HCT116 (cell line): ENCODE data around the gene GTF2IRD1. TPM values are rescaled to one million over a fixed set of nuclear protein-coding genes. Genes with fewer than 3 reads are reported as not detected.

Source experiments
- ATAC-seq: fragments of 200-7000 bp; cut with Tn5 transposase; 2 replicates; pipeline ENCODE4 v1.9.1; 2020; ENCODE audit warnings: mild to moderate bottlenecking, moderate library complexity
- BruUV-seq: library from RNA; stranded (reverse); fragments of 400-500 nt; replicated peaks from 2 replicates; lab custom pipeline; 2021; lab: Mats Ljungman, UMichigan
- CTCF ChIA-PET: fragments of 300-600 bp; sonication (Branson Sonifier 250); formaldehyde crosslinking; loops from one replicate; lab custom pipeline; 2021; ENCODE audit warnings: antibody characterized with exemption; lab: Charles Lee
- POLR2A ChIA-PET: fragments of 300-600, 350-600 bp; sonication (Branson Sonifier 250); formaldehyde crosslinking; loops from one replicate; lab custom pipeline; 2021; ENCODE audit warnings: antibody characterized with exemption; lab: Charles Lee
- RAD21 ChIA-PET, 2 experiments: fragments of 300-600 bp; sonication (Branson Sonifier 250); formaldehyde crosslinking; loops; one replicate each; lab custom pipeline; 2023; ENCODE audit warnings: low total read pairs in 2 of 2; ENCODE audit not compliant: uncharacterized antibody in 2 of 2, unreplicated experiment in 2 of 2, low non-redundant PET in 1 of 2; lab: Charles Lee
- DNase-seq: peaks from one replicate; pipeline ENCODE4 v3.0.0-alpha.2; 2010; ENCODE audit warnings: low read depth, low spot score
- H2AFZ ChIP-seq: fragments of 200-600 bp; shearing (Covaris generic), sonication (generic); 2 replicates; pipeline ENCODE4 v1.6.1; 2017; ENCODE audit warnings: low read depth, mixed run types, mixed read lengths, antibody characterized with exemption, low read length; ENCODE audit not compliant: poor library complexity, severe bottlenecking
- H3K27ac ChIP-seq: 2 replicates; pipeline ENCODE4 v1.5.1; 2012; ENCODE audit warnings: low read depth, low read length
- H3K27me3 ChIP-seq: fragments of 200-600 bp; sonication (generic); 2 replicates; pipeline ENCODE4 v1.6.1; 2016; ENCODE audit warnings: mixed run types, low read length, mixed read lengths; ENCODE audit not compliant: insufficient read depth
- H3K36me3 ChIP-seq, 2 experiments: fragments of 200-500 bp in 1 of 2; fragments of 200-600 bp in 1 of 2; sonication (Bioruptor generic) in 1 of 2; sonication (generic) in 1 of 2; 2 replicates each; pipeline versions ENCODE4 v1.5.1 to v1.6.1; 2014 to 2016; ENCODE audit warnings: low read length in 2 of 2, inconsistent platforms in 1 of 2, mixed read lengths in 1 of 2, mixed run types in 1 of 2; ENCODE audit not compliant: insufficient read depth in 2 of 2, control insufficient read depth in 1 of 2
- H3K4me1 ChIP-seq, 2 experiments: fragments of 200-600 bp in 1 of 2; sonication (generic) in 1 of 2; 2 replicates each; pipeline versions ENCODE4 v1.5.1 to v1.6.1; 2012 to 2017; ENCODE audit warnings: low read length in 2 of 2, inconsistent platforms in 1 of 2, mild to moderate bottlenecking in 1 of 2, mixed read lengths in 1 of 2, mixed run types in 1 of 2, moderate library complexity in 1 of 2; ENCODE audit not compliant: insufficient read depth in 2 of 2, control insufficient read depth in 1 of 2
- H3K4me2 ChIP-seq: fragments of 200-600 bp; sonication (generic); 2 replicates; pipeline ENCODE4 v1.6.1; 2017; ENCODE audit warnings: mixed run types, low read length, mixed read lengths
- H3K4me3 ChIP-seq, 2 experiments: fragments of 200-600 bp in 1 of 2; sonication (generic) in 1 of 2; replicated peaks in 1 of 2; 2 replicates each; pipeline ENCODE4 v1.5.1; 2011 to 2016; ENCODE audit warnings: low read length in 2 of 2, control low read depth in 1 of 2, low read depth in 1 of 2, mild to moderate bottlenecking in 1 of 2, mixed read lengths in 1 of 2, mixed run types in 1 of 2
- H3K79me2 ChIP-seq: fragments of 200-600 bp; sonication (generic); 2 replicates; pipeline ENCODE4 v1.6.1; 2017; ENCODE audit warnings: mild to moderate bottlenecking, mixed run types, low read length, moderate library complexity, mixed read lengths; ENCODE audit not compliant: insufficient read depth
- H3K9ac ChIP-seq: fragments of 200-600 bp; sonication (generic); 2 replicates; pipeline ENCODE4 v1.6.1; 2016; ENCODE audit warnings: low read length, mixed read lengths
- H3K9me2 ChIP-seq: fragments of 200-600 bp; sonication (generic), shearing (Covaris generic); 2 replicates; pipeline ENCODE4 v1.6.1; 2017; ENCODE audit warnings: mixed run types, mild to moderate bottlenecking, moderate library complexity; ENCODE audit not compliant: insufficient read depth
- H3K9me3 ChIP-seq, 2 experiments: fragments of 200-500 bp in 1 of 2; fragments of 200-600 bp in 1 of 2; sonication (Bioruptor generic) in 1 of 2; sonication (generic) in 1 of 2; 2 replicates each; pipeline ENCODE4 v1.6.1; 2014 to 2017; ENCODE audit warnings: low read length in 2 of 2, mixed read lengths in 2 of 2, inconsistent platforms in 1 of 2, low read depth in 1 of 2, mild to moderate bottlenecking in 1 of 2, mixed run types in 1 of 2, moderate library complexity in 1 of 2; ENCODE audit not compliant: control insufficient read depth in 1 of 2, insufficient read depth in 1 of 2
- H4K20me1 ChIP-seq: fragments of 200-600 bp; sonication (generic), shearing (Covaris generic); 2 replicates; pipeline ENCODE4 v1.6.1; 2017; ENCODE audit warnings: mixed run types, mild to moderate bottlenecking, moderate library complexity; ENCODE audit not compliant: insufficient read depth
- ATF3 ChIP-seq: IDR thresholded peaks from 2 replicates; pipeline ENCODE4 v1.6.1; 2012
- CBX3 ChIP-seq: IDR thresholded peaks from 2 replicates; pipeline ENCODE4 v1.6.1; 2012; ENCODE audit warnings: low read depth
- ELF1 ChIP-seq: IDR thresholded peaks from 2 replicates; pipeline ENCODE4 v1.6.1; 2012; ENCODE audit warnings: low read depth, borderline replicate concordance
- EZH2phosphoT487 ChIP-seq: fragments of 200-600 bp; IDR thresholded peaks from 2 replicates; pipeline ENCODE4 v1.6.1; 2018; ENCODE audit warnings: antibody characterized with exemption, borderline replicate concordance
- POLR2A ChIP-seq: IDR thresholded peaks from 2 replicates; pipeline ENCODE4 v1.7.0; 2011; ENCODE audit warnings: borderline replicate concordance; ENCODE audit not compliant: insufficient read depth, insufficient read length; ENCODE audit errors: extremely low read depth
- REST ChIP-seq: IDR thresholded peaks from 2 replicates; pipeline ENCODE4 v1.6.1; 2012; ENCODE audit warnings: low read depth
- SIN3A ChIP-seq: IDR thresholded peaks from 2 replicates; pipeline ENCODE4 v1.6.1; 2012; ENCODE audit warnings: low read depth
- SP1 ChIP-seq: IDR thresholded peaks from 2 replicates; pipeline ENCODE4 v1.6.1; 2012; ENCODE audit warnings: low read depth
- TCF7L2 ChIP-seq: IDR thresholded peaks from 2 replicates; pipeline ENCODE4 v1.7.0; 2011; ENCODE audit warnings: borderline replicate concordance, inconsistent platforms; ENCODE audit not compliant: insufficient read depth, insufficient read length; ENCODE audit errors: extremely low read depth
- YY1 ChIP-seq: IDR thresholded peaks from 2 replicates; pipeline ENCODE4 v1.6.1; 2011; ENCODE audit warnings: low read length, low read depth, moderate library complexity, mild to moderate bottlenecking; ENCODE audit not compliant: insufficient replicate concordance; ENCODE audit errors: extremely low read depth
- ZBTB33 ChIP-seq: IDR thresholded peaks from 2 replicates; pipeline ENCODE4 v1.6.1; 2011; ENCODE audit warnings: mild to moderate bottlenecking, low read length, moderate library complexity; ENCODE audit not compliant: insufficient replicate concordance; ENCODE audit errors: extremely low read depth
- ZFX ChIP-seq: fragments of 450-650 bp; IDR thresholded peaks from 2 replicates; pipeline ENCODE4 v1.6.1; 2017
- intact Hi-C: fragments of 100-400 bp; cut with micrococcal nuclease; formaldehyde crosslinking; loops from 2 replicates; pipeline ENCODE4 v1.10.0; 2022
- total RNA-seq: library from RNA; stranded (reverse); gene quantifications from one replicate; pipeline ENCODE4 v1.2.1, GENCODE V29; 2021; ENCODE audit not compliant: unreplicated experiment

Gene GTF2IRD1
- total RNA-seq, 1 experiment from 2014 or later, result 34.5 TPM

GRCh38 chr7:74475987-74476350, 22.3 kb downstream of the GTF2IRD1 start (continued):
- TF ChIP-seq REST, result no peak
- TF ChIP-seq SIN3A, result no peak

- no peaks in the 10 kb centered on the region for H3K36me3 ChIP-seq
- no peaks in the 10 kb centered on the region for H3K9me2 ChIP-seq
- ChIA-PET CTCF (no interaction called here), POLR2A (no interaction called here), RAD21 (no interaction called here)
- no peak for ATAC-seq
- H3K4me3 ChIP-seq, result no peak overlapping the region
- H3K27ac ChIP-seq, result no peak overlapping the region
- H3K4me2 ChIP-seq, result no peak overlapping the region
- TF ChIP-seq EZH2phosphoT487 (no peak), ELF1 (no peak), TCF7L2 (no peak), SP1 (no peak), POLR2A (no peak), ZFX (no peak), ZBTB33 (no peak), ATF3 (no peak), YY1 (no peak), CBX3 (no peak), REST (no peak)
- no TSS peak for BruUV-seq
- peaks cover 37% of the 10 kb centered on the region for H3K79me2 ChIP-seq
- no peaks in the 10 kb centered on the region for H3K27me3 ChIP-seq
- no peak for DNase-seq
- H4K20me1 ChIP-seq, result no peaks in the 10 kb centered on the region
- H2AFZ ChIP-seq, result no peak overlapping the region
- intact Hi-C loops, result no loop called here
- H3K9me3 ChIP-seq, result no peaks in the 10 kb centered on the region
- peaks cover 53 to 77% of the 10 kb centered on the region in 2 experiments for H3K4me1 ChIP-seq
- no peak overlapping the region for H3K9ac ChIP-seq
Measured at GRCh38 chr7:74476626-74477025, 22.9 kb downstream of the GTF2IRD1 start.
